IPS DF 4.7 (cell line): ENCODE results near the gene VEZT.

Experiments used
- DNase-seq: peaks from one replicate; pipeline ENCODE4 v3.0.0-alpha.2; 2013; ENCODE audit warnings: low spot score; ENCODE audit errors: extremely low read depth

Gene VEZT

DNA sequence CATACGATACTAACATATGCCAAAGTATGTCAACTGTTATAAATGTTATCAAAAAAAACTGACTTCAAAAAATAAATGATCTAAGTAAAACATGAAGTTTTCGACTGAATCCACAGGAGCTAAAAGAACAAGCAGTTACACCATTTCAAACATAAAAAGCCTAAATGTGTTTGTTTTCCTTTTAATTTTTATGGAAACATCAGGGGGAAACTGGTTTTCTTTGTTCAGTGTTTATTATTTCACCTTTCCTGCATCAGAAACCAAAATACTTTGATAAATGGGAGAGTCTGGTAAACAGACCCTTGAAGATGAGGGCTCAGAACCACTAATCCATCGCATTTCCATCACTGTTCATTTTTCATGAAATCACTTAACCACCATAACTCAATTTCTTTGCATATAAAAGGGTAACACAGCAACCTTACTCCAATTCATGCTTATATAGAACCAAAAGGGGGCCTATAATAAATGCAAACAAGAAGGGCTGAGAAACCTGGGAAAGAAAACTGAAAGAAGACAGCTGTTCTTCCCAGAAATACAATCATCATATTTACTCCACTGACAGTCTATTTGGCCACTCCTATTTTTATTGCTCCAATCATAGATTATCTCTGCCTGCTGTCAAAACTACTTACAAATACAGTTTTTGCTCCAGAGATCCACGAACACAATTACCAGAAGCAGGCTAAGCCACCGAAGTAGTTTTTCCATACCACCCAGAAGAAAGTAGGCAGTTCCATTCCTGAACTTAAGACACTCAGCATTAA, 17.3 kb upstream of the VEZT start:
- DNase-seq: no peak

DNA sequence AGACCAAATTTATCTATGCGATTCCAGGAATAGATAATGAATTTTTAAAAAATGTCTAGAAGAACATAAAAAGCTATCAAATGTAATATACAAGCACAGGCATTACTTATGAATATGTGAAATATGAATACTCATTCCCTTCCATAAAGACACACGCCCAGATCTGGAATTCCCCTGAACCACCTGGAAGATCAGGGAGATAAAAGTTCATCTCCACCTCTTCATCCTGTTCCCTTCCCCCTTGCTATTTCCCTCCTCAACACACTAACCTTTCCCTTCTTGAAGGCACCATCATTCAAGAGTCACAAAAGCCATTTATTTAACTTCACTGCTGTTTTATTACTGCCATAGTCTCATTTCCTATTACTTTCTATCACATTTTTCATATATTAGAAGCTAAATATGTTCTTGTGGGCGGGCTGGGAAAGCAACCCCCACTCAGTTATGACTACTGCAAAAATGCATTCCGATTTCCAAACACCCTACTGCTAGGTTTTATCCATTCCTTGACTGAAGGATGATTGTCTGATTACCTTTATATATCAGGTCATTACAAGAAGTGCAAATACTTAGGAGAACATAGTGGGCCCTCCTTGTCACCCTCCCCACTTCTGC, 16.4 kb upstream of the VEZT start:
- DNase-seq: no peak

DNA sequence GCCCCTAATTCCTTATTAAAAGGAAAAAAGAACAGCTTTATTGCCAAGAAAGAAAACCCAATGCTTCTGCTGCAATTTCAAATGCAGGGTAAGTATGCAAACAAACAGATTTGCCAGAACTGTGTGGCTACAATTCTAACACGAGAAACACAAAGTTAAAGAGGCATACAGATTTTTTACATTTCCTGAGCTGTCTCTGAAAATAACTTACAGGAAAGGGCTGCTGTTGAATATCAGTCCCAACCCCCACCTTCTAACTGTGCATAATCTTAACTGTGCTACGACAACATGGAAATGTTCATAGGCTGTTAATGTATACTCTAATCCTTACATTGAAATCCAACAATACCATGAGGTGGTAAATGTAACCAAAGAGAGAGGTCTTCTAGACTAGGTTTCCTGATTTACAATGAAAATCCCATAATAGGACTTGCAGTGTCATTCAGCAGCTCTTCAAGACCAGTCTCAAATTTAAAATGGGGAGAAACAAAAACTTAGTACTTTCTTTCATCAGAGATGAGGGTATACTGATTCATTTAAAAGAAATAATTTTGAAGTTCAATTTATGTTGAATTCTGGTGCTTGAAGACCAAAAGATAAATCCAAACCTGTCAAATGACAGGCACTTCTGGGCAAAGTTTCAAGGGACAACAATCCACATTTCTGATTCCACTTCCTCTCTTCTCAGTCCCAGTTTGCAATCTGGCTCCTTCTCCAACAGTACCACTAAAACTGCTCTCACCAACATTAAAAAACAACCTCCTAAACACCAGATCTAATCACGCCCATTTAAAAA, 14.7 kb upstream of the VEZT start:
- DNase-seq: no peak

GRCh38 chr12:95203487-95204030, 14.0 kb upstream of the VEZT start:
- no peak for DNase-seq

- DNase-seq: no peak
Observed at GRCh38 chr12:95204141-95204866, 13.3 kb upstream of the VEZT start.

GRCh38 chr12:95205016-95205624, 12.5 kb upstream of the VEZT start:
- DNase-seq: no peak

DNA sequence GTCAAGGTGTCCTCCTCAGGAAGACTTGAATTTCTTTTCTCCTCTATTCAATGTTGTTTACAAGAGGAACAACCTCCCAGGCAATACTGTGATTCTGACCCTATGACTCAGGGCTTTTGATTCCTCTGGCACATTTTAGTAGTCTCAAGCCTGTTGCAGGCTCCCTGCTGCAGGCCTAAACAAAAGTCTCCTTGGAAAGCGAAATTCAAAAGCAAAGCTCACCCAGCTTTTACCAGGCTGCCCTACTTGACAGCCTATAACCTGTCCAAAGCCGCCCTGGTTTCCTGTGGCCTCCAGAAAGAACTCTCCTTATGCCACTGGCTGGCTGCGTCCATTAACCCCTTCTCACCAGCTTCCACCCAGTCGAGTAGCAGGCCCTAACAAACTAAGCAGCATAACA, 11.9 kb upstream of the VEZT start:
- no peak for DNase-seq

- no peak for DNase-seq
Observed at GRCh38 chr12:95206916-95207315, 10.7 kb upstream of the VEZT start.

DNA sequence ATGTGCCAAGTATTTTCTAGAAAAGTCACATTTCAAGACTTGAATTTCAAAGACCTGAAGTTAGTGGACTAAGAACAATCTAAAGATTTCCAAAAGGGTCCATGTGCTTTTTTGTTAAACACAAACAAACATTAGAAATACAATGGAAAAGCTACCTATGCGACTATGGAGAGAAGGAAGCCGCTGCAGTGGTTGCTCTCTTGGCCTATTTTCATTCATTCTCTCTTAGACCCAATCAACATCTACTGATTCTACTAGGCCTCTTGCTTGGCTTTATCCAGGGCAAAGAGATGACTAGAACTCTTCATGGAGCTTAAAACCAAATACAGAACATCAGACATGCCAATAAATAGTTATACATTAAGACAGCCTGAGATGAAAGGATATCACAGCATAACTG, 10.2 kb upstream of the VEZT start:
- no peak for DNase-seq

DNA sequence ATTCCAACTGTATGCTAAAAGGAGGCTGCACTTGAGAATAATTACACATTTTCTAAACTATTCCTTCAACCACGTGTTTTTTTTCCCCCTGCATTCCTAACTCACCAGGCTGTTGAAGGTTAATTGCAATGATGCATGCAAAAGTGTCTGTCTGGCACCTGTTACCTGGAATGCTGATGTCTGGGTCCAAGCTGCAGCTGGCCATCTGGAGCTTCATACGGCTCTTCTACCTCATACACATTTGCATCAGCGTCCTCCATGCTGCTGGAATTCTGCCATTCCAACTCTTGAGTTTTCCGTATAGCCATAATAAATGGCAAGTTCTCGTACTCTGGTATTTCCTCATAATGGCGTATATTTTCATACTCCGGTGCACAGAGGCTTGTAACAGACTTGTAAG, 8.9 kb upstream of the VEZT start:
- no peak for DNase-seq

DNA sequence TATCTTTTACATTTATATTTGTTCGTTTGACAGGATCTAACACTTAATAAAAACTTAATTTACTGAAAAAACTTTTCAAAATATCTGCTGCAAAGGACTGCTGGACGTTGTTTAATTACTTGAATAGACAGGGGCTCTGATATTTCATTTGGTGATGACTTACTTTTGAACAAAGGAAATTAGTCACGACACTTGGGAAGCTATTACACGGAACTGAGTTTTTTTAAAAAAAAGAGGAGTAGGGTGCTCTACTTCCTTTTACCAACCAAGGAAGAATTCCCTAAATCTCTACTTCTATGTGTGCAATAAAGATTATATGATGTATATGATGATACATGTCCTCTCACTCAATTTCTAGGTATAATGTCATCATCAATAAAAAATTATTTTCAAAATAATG, 5.0 kb upstream of the VEZT start:
- DNase-seq: no peak

DNA sequence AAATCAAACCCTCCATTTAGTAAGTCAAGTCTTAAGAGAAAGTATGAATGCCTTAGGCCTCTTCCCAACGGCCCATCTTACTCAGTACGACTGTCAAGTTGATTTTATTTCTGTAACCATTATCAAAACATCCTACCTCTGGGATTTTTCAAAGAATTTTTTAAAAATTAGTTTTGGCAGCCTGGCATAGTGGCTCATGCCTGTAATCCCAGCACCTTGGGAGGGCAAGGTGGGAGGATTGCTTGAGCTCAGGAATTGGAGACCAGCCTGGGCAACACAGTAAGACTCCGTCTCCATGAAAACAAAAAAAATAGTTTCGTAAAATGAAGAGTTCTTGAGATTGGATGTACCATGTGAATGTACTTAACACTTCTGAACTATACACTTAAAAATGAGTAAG, 4.5 kb upstream of the VEZT start:
- DNase-seq: no peak

GRCh38 chr12:95213928-95214327, 3.7 kb upstream of the VEZT start:
- no peak for DNase-seq

DNA sequence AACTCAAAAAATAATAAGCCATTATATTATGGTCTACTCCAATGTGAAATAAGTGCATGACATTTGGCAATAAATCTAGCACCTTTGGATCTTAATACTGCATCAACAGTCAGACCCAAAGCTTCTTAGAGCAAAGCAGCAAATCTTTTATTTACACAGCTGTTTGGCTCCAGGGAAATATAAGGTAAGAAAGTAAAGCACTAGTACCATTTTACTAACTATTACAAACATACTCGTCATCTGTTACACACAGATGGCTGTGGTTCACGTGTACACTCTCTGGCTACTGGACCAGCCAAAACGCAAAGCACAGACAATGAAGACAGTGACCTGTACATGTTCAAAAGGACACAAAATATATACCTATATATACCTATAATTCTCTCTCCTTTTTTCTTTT, 3.1 kb upstream of the VEZT start:
- no peak for DNase-seq

- DNase-seq: no peak
Observed at GRCh38 chr12:95215949-95216348, 1.7 kb upstream of the VEZT start.

DNA sequence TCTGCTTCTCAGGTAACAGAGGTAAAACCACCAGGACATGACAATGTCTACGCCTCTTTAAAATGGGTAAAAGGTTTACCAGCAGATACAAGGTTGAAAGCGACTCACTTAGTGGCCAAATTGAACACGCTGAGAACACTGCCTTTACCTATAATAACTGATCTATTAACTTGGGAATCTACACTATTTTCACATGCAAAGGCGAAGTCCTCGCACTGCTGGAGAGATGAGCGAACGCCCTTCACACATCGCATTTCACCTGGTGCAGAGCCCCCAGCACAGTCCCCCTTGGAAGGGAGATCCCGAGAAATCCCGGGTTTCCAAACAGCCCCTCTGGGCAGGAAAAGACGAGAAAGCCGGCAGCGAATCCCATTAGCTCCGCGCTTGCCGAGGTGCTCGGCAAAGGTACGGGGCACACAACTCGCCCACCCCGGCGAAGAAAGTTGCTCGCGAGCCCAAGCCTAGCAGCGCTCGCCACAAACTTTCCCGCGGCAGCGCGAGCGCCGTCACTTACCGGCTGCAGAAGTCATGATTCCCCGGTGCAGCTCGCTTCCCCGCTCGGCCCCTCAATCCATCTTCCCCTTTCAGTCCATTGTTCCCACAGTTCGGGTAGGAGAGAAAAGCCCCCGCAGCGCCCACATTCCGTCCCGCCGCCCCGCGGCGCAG, 763 bp upstream of the VEZT start:
- DNase-seq: no peak

- DNase-seq: no peak
Observed at GRCh38 chr12:95218150-95219133, 835 bp downstream of the VEZT start.

- no peak for DNase-seq
Observed at GRCh38 chr12:95220190-95220589, 2.6 kb downstream of the VEZT start.

- no peak for DNase-seq
Observed at GRCh38 chr12:95220726-95221125, 3.1 kb downstream of the VEZT start.
